COLO668 (cell line): Measurements from ENCODE around the gene ZSCAN31.

Source experiments
- DNase-seq: peaks from one replicate; lab custom pipeline; 2025; ENCODE audit not compliant: unreplicated experiment; lab: John Stamatoyannopoulos, UW

Gene ZSCAN31

DNA sequence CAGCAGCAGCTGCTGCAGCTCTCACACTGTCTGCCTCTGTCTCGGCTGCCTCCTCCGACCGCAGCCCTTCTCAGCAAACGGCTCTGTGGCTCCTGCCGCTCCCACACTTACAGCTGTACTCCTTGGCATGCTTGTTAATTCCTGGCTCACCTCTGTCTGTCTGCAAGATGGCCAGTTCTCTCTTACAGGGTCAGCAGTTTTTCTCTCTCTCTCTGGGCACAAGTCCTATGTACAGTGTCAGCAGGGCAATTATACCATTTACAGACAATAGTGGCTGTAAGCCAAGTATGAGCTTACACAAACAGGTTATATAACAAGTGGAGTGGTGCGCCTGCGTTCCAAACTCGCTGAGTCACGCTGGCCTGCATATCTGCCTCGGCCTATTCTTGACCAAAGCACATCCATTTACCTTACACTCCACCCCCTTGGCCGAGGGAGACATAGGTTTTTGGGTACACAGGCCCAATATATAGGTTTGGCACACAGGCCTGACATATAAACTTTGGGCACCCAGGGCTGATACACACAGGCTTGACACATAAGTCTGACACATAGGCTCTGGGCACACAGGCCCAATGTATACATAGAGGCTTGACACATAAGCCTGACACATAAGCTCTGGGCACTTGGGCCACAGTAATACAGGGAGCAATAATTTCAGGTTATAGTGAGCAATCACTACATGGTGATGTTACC lies 18.2 kb upstream of the ZSCAN31 start:
- DNase-seq: no peak

DNA sequence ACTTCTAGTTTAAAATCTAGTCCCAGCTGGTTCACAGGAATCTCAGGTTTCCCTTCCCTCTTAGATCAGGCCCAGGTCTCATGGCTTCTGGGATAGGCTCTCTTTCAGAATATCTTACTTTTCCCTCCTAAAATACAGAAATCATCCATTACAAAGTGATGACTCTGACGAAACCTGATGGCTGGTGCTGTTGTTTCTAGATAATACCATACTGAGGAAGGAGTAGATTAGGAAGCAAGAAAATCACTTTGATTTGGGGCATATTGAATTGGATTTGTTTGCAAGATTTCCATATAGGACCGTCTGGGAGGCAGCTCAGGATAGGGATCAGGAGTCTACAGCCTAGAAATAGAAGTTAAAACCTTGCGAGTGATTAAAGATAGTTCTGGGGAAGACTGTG lies 17.4 kb upstream of the ZSCAN31 start:
- DNase-seq: no peak

DNA sequence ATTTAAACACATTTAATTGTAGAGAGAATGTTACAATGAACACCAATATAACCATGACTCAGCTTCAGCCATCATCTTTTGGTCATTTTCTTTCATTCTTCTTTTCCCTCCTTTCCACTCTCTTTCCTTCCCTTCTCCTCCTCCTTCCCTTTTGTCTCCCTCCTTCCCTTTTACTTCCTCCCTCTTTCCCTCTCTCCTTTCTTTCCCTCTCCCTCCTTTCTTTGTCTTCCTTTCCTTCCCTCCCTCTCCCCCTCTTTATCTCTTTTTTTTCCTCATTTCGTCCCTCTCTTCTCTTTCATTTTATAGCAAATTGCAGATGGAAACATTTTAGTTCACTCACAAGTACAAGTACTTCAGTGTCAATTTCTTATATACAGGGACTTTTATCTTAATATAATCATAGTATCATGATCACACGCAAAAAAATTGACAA lies 15.6 kb upstream of the ZSCAN31 start:
- no peak for DNase-seq

DNA sequence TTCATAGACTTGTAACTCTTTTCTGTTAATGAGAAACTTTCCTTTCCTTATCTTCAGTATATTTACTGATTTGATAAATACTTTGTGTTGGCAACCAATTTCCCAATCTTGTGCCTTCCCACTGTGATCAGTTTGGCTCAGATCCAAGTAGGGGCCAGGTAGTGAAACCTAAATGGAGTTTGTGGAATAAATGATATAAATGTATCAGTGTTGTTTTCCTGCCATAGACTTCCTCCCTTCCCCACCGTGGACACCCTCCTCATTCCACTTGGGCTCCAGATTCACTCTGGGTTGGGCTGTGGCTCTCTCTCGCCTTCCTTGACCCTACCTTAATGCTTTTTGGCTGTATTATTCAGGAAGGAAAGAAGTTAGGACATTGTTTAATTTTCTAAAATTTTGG lies 15.1 kb upstream of the ZSCAN31 start:
- no peak for DNase-seq

DNA sequence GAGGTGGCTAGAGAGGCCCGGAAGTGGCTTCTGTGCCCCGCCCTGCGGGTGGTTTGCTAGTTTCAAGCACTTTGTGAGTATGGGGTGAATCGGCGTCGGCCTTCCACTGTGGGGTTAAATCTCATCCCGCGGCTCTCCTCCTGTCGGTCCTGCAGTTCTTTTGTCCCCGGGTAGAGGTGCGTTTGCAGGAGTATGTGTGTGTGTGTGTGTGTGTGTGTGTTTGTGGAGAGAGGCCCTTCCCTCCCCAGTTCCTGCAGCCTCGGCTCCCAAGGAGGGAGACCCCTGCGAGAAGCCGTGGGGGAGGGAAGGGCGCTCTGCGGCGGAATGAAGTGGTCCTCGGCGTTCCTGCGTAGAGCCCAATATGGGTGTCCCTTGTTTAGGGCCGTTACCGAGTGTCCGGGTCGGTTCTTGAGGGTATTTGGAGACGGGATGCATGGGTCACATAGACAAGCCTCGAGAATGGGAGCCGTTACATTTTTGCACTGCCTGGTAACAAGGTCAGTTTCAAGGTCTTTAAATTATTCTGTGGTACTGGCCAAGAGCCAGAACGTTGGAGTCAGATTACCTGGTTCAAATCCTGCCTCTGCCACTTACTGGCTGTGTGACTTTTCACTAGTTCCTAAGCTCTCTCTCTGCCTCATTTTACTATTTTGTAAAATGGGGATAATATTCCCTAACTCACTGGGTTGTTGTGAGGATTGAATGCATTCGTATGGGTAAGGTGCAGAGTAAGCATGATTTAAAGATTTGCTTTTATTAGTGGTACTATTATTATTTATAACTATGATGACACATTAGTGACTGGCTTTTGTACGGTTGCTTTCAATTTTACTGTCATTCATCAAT lies 14.2 kb upstream of the ZSCAN31 start, which contains the start of gene ZKSCAN3:
TSS of gene ZKSCAN3 (plus strand) at position 56 of the 846 bp plus-strand sequence. CDS start 9,640 bp downstream, outside the sequence.
- DNase-seq: peak; percentile 78

DNA sequence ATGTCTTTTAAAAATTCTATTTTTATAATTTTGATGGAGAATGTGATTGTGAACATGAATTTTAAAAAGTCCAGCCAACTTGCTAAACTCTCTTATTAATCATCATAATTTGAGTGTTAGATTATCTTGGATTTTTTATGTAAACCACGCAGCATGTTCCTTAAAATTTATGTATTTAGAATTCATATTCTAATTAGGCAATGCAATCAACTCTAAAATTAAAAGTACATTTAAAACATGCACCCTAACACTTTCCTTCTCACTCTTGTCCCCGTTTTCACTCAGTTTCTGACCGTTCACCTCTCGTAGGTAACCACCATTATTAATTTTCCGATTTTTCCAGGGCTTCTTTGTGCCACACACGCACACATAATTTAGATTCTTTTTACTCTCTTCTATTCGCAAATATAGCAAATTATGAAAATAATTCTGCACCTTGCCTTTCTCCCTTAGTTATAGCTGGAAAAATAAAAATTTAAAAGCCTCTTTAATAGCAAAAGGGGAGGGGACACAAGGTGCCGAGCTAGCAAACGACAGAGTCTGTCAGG lies 13.5 kb upstream of the ZSCAN31 start:
- no peak for DNase-seq

DNA sequence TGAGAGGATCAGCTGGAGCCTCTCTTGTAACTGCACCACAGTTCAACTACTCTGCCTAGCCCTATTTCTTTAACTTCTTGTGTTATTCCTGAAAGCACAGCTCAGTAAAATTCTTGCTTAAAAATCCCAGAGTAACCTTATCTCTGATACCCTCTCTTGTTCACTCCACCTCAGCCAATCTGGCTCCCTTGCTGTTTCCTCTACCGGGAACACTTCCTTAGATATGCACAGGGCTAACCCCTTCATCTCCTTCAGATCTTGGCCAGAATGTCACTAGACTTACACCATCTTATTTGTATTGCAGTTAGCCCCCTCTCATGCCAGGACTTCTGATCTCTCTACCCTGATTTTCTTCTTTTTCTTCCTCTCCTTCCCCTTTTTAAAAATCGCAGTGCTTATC lies 11.2 kb upstream of the ZSCAN31 start:
- no peak for DNase-seq

DNA sequence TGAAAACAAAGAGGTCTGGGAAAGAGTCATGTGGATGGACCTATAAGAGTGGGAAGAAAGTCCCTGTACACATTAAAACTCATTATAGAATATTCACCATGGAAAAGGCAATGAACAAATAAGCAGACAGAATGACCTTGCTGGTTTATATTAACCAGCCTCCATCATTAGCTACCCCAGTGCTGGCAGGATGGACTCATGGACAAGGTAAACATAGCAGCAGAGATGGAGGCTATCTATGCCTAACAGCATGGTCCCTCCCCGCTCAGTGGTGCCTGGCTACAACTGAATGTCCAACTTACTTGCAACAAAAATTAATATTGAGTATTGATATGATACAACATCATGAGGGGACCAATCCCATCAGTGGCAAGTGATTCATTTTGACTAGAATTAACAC lies 9.3 kb upstream of the ZSCAN31 start:
- DNase-seq: no peak

DNA sequence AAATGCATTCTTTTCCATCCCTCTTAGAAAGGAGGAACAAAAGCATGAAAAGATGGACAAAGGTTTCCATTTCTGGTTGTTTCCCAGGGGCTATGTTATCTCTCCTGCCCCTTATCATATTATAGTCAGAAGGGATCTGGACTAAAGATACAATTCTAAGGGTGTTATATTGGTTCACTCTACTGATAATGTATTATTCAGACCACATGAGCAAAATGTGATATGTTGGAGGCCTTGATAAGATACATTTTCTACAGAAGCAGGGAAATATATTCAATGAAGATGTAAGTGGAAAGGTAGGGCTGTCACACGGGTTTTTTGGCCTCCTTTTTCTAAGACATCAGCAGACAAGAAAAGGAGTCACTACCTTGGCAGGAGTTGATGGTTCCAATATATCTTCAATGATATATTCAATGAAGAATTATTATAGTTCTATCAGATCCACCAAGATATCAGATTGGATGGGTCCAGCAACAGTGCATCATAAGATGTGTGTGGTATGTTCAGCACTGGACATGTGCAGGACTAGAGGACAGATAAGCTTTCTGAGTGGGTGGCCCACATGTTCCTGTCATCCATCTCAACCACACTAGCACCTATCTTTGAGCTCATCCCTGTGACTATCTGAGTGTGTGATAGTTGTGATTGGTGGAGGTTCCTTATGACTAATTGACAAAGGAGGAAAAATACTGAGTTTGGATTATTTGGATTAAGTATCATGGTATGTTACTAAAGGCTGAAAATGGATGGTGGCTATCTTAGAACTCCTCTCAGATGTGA lies 8.1 kb upstream of the ZSCAN31 start:
- DNase-seq: no peak

DNA sequence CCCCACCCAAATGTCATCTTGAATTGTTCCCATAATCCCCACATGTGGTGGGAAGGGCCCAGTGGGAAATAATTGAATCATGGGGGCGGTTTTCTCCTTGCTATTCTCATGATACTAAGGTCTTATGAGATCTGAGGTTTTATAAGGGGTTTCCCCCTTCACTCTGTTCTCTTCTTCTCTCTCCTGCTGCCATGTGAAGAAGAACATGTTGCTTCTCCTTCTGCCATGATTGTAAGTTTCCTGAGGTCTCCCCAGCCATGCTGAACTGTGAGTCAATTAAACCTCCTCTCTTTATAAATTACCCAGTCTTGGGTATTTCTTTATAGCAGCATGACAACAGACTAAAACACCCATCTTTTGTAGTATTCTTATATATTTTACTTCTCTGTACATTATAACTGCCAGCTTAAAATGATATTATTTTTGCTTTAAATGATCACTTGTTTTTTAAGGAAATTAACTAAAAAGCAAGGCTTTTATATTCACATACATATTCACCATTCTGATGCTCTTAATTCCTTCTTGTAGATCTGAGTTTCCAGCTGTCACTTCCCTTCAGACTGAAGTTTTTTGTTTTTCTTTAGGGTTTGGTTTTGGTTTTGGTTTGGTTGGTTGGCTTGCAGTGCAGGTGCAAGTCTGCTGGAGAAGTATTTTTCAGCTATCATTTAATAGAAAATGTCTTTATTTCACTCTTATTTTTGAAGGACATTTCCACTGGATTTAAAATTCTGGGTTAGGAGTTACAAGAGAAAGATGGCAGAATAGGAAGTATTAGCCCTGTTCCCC lies 4.6 kb upstream of the ZSCAN31 start:
- no peak for DNase-seq

DNA sequence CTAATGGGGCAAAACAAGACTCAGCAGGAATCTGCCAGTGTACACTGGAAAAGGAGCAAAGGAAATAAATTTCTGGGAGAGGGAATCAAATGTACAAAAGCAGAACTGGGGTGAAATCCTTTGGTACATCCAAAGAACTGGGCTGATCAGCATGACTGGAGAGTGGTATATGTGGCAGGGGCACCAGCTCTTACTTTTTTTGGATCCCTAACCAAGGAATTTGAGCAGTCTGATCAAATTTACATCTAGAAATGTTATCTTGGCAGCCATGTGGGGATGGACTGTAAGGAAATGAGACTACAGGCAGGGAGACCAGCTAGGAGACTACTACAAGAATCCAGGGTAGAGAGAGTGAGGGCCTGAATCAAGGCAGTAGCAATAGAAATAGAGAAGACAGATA lies 1.2 kb upstream of the ZSCAN31 start:
- DNase-seq: no peak

DNA sequence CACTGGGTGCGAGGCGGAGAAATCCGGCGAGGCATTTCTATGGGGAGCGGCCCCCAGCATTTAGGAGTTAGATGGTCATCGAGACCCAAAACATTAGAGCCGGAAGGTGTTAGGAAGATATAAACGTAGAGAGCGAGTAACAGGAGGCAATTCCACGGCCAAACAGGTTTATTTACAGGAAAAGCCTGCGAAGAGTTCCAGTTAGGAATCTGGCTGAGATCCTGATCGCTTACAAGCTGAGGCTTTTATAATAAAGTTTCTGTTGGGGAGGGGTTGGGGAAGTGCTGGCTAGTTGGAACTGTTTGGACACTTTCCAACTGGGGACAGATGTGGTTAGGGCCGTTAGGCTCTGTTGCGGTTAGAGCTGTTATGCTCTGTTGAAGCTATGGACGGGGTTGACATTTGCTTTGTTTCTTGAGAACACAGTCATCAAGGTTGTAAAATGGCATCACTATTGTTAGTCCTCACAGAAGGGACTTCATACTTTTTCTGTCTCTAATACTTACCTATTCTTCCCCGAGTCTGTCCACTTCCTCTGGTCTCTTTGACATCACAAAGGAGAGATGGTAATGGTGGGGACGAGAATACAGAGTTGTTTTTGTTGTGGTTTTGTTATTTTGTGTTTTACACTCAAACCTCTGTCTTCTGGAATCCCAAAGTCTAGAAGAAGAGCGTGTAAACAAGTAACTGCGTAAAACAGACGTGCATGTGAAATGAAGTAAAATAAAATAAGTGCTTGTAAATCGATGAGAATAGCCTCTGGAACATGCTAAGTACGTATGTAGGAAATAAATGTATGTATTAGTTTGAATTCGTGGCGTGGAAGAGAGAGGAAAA lies 554 bp upstream of the ZSCAN31 start:
- peak; percentile 36 for DNase-seq

DNA sequence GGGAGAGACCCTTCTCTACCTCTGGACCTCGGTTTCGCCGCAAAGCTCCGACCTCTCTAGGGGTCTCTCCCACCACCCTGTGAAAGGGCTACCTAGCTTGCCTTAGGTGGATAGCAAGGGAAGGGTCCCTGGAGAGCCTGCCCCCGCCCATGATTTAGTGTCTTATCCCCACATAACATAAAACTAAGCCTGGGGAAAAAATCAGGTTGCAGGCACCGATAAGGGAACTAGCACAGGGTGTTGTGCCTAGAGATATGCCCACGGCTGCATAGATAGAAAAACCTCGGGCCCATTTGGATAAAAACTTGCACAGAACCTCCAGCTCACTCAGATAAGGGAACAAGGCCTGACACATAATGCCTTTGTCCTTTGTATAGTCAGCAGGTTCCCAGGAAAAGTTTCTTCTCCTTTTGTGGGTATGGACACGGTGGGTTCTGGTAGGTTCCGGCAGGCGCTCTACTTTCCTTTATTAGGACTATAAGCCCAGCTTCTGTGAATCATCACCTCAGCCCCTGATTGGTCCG lies 846 bp downstream of the ZSCAN31 start:
- no peak for DNase-seq

DNA sequence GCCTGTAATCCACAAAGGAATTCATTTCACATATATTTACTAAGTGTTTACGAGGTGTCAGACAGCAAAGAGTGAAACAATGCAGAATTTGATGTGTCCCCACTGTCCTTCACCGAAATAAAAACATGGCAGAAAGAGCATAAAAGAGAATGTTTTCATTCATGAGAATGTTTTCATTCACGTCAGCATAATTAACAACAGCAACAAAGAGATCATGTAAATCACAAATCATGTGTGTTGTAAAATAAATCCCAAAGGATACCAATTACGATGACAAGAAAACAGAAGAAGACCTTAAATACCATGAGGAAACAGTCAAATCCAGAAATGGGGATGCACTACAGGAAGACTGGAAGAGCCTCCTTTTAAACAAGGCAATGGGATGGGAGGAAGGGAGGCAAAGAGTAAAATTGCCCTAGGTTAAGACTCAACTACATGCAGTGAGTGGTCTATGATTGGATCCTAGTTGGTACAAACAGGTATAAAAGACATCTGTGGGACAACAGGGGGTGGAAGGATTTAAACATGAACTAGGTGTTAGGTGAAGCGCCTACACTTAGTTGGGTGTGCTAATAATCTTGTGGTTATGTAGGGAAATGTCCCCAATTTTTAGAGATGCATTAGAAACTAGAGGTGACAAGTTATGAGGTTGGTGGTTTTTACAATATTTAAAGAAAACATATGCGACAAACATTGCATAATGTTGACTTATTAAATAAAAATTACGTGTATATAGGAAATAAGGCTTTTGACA lies 1.5 kb downstream of the ZSCAN31 start:
- no peak for DNase-seq

DNA sequence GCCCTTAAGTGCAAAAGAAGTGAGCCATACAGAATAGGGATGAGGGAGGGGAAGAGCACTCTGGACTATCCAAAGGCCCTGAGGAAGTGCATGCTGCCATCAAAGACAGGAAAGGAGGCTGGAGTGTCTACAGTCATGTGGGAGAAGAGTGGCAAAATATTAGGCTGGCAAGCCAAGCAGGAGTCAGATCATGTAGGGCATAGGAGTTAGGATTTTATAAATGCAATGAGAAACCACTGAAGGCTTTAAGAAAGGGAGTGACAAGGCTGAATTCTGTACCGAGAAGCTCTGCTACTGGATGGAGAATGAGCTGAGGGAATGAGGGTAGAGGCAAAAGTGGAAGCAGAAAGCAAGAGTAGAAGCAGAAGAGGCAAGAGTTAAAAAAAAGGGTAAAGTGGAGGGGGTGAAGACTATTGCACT lies 2.3 kb downstream of the ZSCAN31 start:
- no peak for DNase-seq

DNA sequence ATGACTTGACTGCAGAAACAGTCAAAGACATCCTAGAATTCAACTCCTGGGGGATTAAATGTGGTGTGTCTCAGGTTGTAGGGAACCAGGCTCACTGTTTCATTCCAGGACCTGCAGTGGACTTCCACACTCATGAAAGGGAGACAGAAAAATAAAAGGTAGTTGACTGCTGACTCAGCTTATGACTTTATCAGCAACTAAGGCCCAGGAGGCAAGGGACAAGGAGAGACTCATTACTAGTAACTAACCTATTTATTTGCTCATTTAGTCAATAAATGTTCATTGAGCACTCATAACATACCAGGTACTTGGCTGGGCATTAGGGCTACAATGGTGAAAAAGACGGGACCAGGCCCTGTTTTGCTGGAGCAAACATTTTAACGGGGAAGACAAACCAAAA lies 2.9 kb downstream of the ZSCAN31 start:
- DNase-seq: no peak

DNA sequence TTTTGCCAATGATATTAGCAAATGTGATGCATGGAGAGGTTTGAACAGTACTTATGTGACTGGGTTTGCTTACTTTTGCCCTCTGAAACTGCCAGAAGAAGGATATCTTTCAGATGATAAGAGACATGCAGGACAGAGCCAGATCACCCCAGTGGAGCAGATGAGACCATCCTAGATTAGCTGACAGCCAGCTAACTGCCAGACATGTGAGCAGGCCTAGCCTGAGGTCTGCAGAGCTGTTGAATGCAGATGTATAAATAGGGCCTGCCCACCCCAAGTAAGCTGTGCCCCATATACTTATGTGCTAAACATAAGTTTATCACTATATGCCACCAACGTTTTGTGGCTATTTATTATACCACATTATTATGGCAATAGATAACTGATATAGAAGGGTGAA lies 5.9 kb downstream of the ZSCAN31 start:
- DNase-seq: no peak

DNA sequence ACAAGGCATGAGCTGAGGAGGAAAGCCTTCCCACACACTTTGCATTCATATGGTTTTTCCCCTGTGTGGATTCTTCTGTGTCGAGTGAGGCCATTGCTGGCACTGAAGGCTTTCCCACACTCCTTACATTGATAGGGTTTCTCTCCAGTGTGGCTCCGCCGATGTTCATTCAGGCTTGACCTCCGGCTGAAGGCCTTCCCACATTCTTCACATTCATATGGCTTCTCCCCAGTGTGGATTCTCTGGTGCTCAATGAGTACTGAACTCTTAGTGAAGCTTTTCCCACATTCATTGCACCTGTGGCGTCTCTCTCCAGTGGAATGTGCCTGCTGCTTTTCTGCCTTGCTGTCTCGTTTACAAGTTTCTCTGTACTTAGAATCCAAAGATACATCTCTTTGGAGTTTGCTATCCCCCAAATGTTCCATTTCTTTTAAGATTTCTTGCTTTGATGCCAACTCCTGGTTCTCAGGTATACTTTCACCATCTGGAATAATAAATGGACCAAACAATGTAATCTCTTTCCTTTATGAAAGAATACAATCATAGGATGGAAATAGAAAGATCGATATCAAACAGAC lies 9.5 kb downstream of the ZSCAN31 start:
- no peak for DNase-seq
